Panc1 (cell line): ENCODE results near the gene PRPF19. TPM values are rescaled to one million over a fixed set of nuclear protein-coding genes. Genes with fewer than 3 reads are reported as not detected.

Experiments
- ATAC-seq: fragments of 200-7000 bp; cut with Tn5 transposase; 2 replicates; pipeline ENCODE4 v1.9.1; 2020; ENCODE audit warnings: mild to moderate bottlenecking, moderate library complexity
- BruUV-seq: library from RNA; stranded (reverse); fragments of 400-500 nt; replicated peaks from 2 replicates; lab custom pipeline; 2021; lab: Mats Ljungman, UMichigan
- CTCF ChIA-PET: fragments of 300-600 bp; sonication (Branson Sonifier 250); formaldehyde crosslinking; loops from one replicate; lab custom pipeline; 2022; ENCODE audit warnings: antibody characterized with exemption; lab: Charles Lee
- POLR2A ChIA-PET: fragments of 300-600 bp; sonication (Branson Sonifier 250); formaldehyde crosslinking; loops from one replicate; lab custom pipeline; 2022; ENCODE audit warnings: antibody characterized with exemption; lab: Charles Lee
- DNase-seq: peaks from one replicate; pipeline ENCODE4 v3.0.0-alpha.2; 2010; ENCODE audit warnings: low read depth, low spot score
- H3K27ac ChIP-seq: 2 replicates; pipeline ENCODE4 v1.5.1; 2011; ENCODE audit warnings: mild to moderate bottlenecking, low read length, inconsistent platforms
- H3K27me3 ChIP-seq: fragments of 200-500 bp; sonication (Bioruptor generic); 2 replicates; pipeline ENCODE4 v1.6.0; 2014; ENCODE audit warnings: low read length, inconsistent platforms; ENCODE audit not compliant: control insufficient read depth, insufficient read depth
- H3K36me3 ChIP-seq: fragments of 200-500 bp; sonication (Bioruptor generic); 2 replicates; pipeline ENCODE4 v1.5.1; 2014; ENCODE audit warnings: inconsistent platforms, mild to moderate bottlenecking, low read length, moderate library complexity; ENCODE audit not compliant: control insufficient read depth, insufficient read depth
- H3K4me1 ChIP-seq: 2 replicates; pipeline ENCODE4 v1.5.1; 2011; ENCODE audit warnings: inconsistent platforms, mild to moderate bottlenecking, low read length, moderate library complexity; ENCODE audit not compliant: control insufficient read depth, insufficient read depth
- H3K4me3 ChIP-seq, 2 experiments: 2 replicates each; pipeline ENCODE4 v1.5.1; 2011 to 2012; ENCODE audit warnings: low read depth in 2 of 2, low read length in 2 of 2, mild to moderate bottlenecking in 2 of 2, inconsistent platforms in 1 of 2, moderate library complexity in 1 of 2
- H3K9me3 ChIP-seq: fragments of 200-500 bp; sonication (Bioruptor generic); 2 replicates; pipeline ENCODE4 v1.5.1; 2014; ENCODE audit warnings: low read depth, mild to moderate bottlenecking, inconsistent platforms, low read length, moderate library complexity; ENCODE audit not compliant: control insufficient read depth, insufficient read depth
- POLR2AphosphoS5 ChIP-seq: IDR thresholded peaks from 2 replicates; pipeline ENCODE4 v1.6.1; 2012; ENCODE audit warnings: mild to moderate bottlenecking, low read depth, low read length, moderate library complexity
- SIN3A ChIP-seq: IDR thresholded peaks from 2 replicates; pipeline ENCODE4 v1.6.1; 2012; ENCODE audit warnings: low read depth, mild to moderate bottlenecking, low read length, moderate library complexity, borderline replicate concordance; ENCODE audit not compliant: insufficient read depth
- TCF7L2 ChIP-seq: IDR thresholded peaks from 2 replicates; pipeline ENCODE4 v1.6.1; 2011; ENCODE audit warnings: mild to moderate bottlenecking, low read depth, low read length, inconsistent platforms
- in situ Hi-C: cut with HindIII; loops from 2 replicates; pipeline ENCODE4 v1.10.0; 2016; ENCODE audit warnings: low sequenced_read_pairs, low pct_unique_long_range_greater_than_20kb
- intact Hi-C: fragments of 100-400 bp; cut with micrococcal nuclease; formaldehyde crosslinking; loops from one replicate; pipeline ENCODE4 v1.10.0; 2022; ENCODE audit not compliant: unreplicated experiment
- total RNA-seq: library from RNA; stranded (reverse); gene quantifications from one replicate; pipeline ENCODE4 v1.2.1, GENCODE V29; 2021; ENCODE audit not compliant: unreplicated experiment
- TF ChIP-seq, protein P1 (sequence below): fragments of 450-650 bp; IDR thresholded peaks from 2 replicates; pipeline ENCODE4 v1.5.1; 2017; ENCODE audit warnings: mild to moderate bottlenecking
- TF ChIP-seq, protein P2 (sequence below), 2 experiments: IDR thresholded peaks; 2 replicates each; pipeline ENCODE4 v1.6.1; 2011 to 2012; ENCODE audit warnings: low read depth in 2 of 2, control low read depth in 1 of 2, low read length in 1 of 2, mild to moderate bottlenecking in 1 of 2, moderate library complexity in 1 of 2; ENCODE audit not compliant: insufficient read depth in 1 of 2

PRPF19 gene
- total RNA-seq, 1 experiment from 2014 or later: 149 TPM

DNA sequence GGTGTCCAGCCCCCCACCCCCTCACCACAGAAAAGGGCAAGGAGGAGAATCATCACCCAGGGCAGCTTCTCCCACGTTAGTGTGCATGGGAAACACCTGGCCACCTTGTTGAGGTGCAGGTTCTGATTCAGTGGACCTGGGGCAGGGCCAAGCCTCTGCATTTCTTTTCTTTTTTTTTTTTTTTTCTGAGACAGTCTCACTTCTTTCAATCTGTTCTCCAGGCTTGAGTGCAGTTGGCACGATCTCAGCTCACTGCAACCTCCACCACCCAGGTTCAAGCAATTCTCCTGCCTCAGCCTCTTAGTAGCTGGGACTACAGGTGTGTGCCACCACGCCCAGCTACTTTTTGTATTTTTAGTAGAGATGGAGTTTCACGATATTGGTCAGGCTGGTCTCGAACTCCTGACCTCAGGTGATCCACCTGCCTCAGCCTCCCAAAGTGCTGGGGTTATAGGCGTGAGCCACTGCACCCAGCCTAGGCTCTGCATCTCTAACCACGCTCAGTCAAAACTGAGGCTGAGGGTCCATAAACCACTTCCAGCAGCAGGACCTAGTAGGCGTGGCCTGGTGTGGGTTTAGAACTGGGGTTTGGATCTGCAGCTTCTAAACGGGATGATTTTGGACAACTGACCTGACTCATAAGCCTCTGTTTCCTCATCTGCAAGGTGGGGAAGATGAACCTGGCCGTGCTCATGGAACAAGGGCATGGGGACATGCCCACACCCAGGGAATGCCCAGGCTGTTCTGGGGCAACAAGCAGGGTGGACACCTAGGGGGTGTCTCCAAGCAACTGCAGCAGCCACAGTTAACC, 38.3 kb downstream of the PRPF19 start:
- no peaks in the 10 kb centered on the region for H3K36me3 ChIP-seq
- no peak for DNase-seq
- POLR2A ChIA-PET: no interaction called here
- in situ Hi-C loops (no loop called here), intact Hi-C loops (no loop called here)
- no peak overlapping the region for H3K27ac ChIP-seq
- H3K27me3 ChIP-seq: no peaks in the 10 kb centered on the region
- ATAC-seq: no peak
- CTCF ChIA-PET: interaction anchor here (0.6 to 0.7 kb wide), 3 partner anchors 37 to 1696 kb away, joined by 3 to 6 read pairs (median 4); partner anchors contain the start of gene DTX4
- no peak overlapping the region for H3K4me3 ChIP-seq
- no peaks in the 10 kb centered on the region for H3K4me1 ChIP-seq
- TF ChIP-seq, protein P1, sequence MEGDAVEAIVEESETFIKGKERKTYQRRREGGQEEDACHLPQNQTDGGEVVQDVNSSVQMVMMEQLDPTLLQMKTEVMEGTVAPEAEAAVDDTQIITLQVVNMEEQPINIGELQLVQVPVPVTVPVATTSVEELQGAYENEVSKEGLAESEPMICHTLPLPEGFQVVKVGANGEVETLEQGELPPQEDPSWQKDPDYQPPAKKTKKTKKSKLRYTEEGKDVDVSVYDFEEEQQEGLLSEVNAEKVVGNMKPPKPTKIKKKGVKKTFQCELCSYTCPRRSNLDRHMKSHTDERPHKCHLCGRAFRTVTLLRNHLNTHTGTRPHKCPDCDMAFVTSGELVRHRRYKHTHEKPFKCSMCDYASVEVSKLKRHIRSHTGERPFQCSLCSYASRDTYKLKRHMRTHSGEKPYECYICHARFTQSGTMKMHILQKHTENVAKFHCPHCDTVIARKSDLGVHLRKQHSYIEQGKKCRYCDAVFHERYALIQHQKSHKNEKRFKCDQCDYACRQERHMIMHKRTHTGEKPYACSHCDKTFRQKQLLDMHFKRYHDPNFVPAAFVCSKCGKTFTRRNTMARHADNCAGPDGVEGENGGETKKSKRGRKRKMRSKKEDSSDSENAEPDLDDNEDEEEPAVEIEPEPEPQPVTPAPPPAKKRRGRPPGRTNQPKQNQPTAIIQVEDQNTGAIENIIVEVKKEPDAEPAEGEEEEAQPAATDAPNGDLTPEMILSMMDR: no peak
- TF ChIP-seq, protein P2, sequence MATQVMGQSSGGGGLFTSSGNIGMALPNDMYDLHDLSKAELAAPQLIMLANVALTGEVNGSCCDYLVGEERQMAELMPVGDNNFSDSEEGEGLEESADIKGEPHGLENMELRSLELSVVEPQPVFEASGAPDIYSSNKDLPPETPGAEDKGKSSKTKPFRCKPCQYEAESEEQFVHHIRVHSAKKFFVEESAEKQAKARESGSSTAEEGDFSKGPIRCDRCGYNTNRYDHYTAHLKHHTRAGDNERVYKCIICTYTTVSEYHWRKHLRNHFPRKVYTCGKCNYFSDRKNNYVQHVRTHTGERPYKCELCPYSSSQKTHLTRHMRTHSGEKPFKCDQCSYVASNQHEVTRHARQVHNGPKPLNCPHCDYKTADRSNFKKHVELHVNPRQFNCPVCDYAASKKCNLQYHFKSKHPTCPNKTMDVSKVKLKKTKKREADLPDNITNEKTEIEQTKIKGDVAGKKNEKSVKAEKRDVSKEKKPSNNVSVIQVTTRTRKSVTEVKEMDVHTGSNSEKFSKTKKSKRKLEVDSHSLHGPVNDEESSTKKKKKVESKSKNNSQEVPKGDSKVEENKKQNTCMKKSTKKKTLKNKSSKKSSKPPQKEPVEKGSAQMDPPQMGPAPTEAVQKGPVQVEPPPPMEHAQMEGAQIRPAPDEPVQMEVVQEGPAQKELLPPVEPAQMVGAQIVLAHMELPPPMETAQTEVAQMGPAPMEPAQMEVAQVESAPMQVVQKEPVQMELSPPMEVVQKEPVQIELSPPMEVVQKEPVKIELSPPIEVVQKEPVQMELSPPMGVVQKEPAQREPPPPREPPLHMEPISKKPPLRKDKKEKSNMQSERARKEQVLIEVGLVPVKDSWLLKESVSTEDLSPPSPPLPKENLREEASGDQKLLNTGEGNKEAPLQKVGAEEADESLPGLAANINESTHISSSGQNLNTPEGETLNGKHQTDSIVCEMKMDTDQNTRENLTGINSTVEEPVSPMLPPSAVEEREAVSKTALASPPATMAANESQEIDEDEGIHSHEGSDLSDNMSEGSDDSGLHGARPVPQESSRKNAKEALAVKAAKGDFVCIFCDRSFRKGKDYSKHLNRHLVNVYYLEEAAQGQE (IDR thresholded peaks at IDR 0.05; ENCODE audit: insufficient read depth in 1 of 2, low read depth in 2 of 2, low read length in 1 of 2): no peak
- TF ChIP-seq POLR2AphosphoS5: no peak
- no peak for TF ChIP-seq SIN3A
- no peak for TF ChIP-seq TCF7L2
- BruUV-seq: no TSS peak
- H3K9me3 ChIP-seq: no peaks in the 10 kb centered on the region

DNA sequence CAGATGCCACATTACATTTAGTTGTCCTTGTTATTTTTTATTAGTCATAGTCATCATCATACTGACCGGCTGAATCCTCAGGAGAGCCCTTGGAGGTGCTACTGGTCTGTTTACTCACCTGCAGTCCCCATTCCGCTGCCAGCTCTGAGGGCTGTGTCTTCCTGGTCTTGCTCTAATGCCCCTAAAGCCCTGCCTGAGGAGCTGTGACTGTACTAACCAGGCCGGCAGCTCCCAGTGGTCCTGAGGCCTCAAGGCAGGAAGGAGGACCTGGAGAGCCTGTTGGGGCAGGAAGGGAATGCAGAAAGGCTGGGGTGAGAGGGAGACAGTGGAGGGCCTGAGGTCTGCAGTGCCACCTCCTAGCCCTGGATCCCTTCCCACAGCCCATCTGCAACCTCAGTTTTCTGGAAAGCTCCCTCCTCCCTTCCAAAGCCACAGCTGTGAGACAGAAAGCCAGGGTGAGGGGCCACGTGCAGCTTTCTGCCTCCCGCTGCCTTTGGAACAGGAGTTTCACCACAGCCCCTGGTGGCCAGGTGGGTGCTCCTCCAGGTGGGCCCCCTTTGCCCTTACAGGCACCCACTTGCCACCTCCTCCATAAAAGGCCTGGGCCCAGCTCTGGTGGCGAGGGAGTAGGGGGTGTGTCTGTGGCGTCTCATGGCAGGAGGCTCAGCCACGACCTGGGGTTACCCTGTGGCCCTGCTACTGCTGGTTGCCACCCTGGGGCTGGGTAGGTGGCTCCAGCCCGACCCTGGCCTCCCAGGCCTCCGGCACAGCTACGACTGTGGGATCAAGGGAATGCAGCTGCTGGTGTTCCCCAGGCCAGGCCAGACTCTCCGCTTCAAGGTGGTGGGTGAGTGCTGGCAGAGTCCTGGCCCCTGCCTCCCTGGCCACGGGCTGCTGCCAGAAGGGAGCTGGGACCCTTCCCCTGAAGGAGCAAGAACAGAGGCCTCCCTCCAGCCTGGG, 39.2 kb downstream of the PRPF19 start, which contains the start of gene ZP1:
Gene ZP1 (plus strand): TSS at position 632 of the 960 bp plus-strand sequence. CDS start 20 bp downstream, at position 652.
- Histone ChIP-seq H3K27ac (no peak within 1 kb of the TSS), H3K9me3 (no peaks in the 10 kb centered on the region), H3K4me1 (no peaks in the 10 kb centered on the region), H3K27me3 (no peaks in the 10 kb centered on the region), H3K36me3 (no peaks in the 10 kb centered on the region), H3K4me3 (no peak within 1 kb of the TSS)
- no peak for ATAC-seq
- POLR2A ChIA-PET: no interaction called here
- intact Hi-C loops: no loop called here
- DNase-seq: no peak
- TF ChIP-seq, protein P1: no peak
- no peak for TF ChIP-seq SIN3A
- TF ChIP-seq POLR2AphosphoS5: no peak
- TF ChIP-seq TCF7L2: no peak
- TF ChIP-seq, protein P2 (IDR thresholded peaks at IDR 0.05; ENCODE audit: insufficient read depth in 1 of 2, low read depth in 2 of 2, low read length in 1 of 2): no peak
- in situ Hi-C loops: no loop called here
- no TSS peak for BruUV-seq
- CTCF ChIA-PET: interaction anchor here (0.7 kb wide), 2 partner anchors 36 to 1695 kb away, joined by 3 to 4 read pairs; partner anchors contain the start of gene DTX4
